A673 (cell line): ENCODE measurements around the gene APLN.

Experiments used
- EZH2 ChIP-seq: fragments of 200-600 bp; sonication (generic); IDR thresholded peaks from 2 replicates; pipeline ENCODE4 v1.6.1; 2017; ENCODE audit warnings: borderline replicate concordance, low read depth, mild to moderate bottlenecking, mixed read lengths, antibody characterized with exemption, low read length; ENCODE audit not compliant: poor library complexity, severe bottlenecking
- TF ChIP-seq, protein P1 (sequence below): fragments of 300-800, 200-600 bp; sonication (generic); conservative IDR thresholded peaks from 2 replicates; pipeline ENCODE4 v1.5.1; 2017; ENCODE audit warnings: low read depth, mild to moderate bottlenecking, antibody characterized with exemption, low read length, moderate library complexity, mixed read lengths

DNA sequence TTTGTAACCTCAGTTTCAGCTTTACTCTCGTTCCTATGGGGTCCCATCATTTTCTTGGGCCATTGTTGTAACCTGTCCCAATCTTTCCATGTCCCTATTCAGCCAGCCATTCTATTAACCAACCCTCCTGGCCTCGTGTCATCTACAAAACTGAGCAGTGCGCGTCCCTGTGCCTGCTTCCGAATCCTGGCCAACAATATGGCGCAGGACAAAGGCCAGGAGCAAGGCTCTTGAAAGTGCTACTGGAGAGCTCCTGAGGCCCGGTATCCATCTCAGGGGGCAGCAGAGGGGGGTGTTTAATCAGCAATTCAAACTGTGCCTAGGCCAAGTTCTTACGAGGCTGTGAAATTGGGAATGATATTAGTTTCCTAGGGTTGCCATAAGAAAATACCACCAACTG, 41.2 kb upstream of the APLN start:
- TF ChIP-seq EZH2, result no peak
- TF ChIP-seq, protein P1, sequence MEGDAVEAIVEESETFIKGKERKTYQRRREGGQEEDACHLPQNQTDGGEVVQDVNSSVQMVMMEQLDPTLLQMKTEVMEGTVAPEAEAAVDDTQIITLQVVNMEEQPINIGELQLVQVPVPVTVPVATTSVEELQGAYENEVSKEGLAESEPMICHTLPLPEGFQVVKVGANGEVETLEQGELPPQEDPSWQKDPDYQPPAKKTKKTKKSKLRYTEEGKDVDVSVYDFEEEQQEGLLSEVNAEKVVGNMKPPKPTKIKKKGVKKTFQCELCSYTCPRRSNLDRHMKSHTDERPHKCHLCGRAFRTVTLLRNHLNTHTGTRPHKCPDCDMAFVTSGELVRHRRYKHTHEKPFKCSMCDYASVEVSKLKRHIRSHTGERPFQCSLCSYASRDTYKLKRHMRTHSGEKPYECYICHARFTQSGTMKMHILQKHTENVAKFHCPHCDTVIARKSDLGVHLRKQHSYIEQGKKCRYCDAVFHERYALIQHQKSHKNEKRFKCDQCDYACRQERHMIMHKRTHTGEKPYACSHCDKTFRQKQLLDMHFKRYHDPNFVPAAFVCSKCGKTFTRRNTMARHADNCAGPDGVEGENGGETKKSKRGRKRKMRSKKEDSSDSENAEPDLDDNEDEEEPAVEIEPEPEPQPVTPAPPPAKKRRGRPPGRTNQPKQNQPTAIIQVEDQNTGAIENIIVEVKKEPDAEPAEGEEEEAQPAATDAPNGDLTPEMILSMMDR, result no peak
